Suprapubic skin (tissue), 4 donors: ENCODE measurements around the gene ANAPC5. TPM values are rescaled to one million over a fixed set of nuclear protein-coding genes. Genes with fewer than 3 reads are reported as not detected.

ENCODE experiments used
- DNase-seq, 2 donors: peaks; one replicate each; pipeline ENCODE4 v3.0.0-alpha.2; 2019; ENCODE audit warnings: low spot score in 2 of 2
- H3K27ac ChIP-seq: fragments of 200-600 bp; sonication (generic); one replicate; pipeline ENCODE4 v1.5.1; 2019
- H3K27me3 ChIP-seq: fragments of 200-600 bp; sonication (generic); one replicate; pipeline ENCODE4 v1.5.1; 2019
- H3K36me3 ChIP-seq: fragments of 200-600 bp; sonication (generic); one replicate; pipeline ENCODE4 v1.5.1; 2019
- H3K4me1 ChIP-seq: fragments of 200-600 bp; sonication (generic); one replicate; pipeline ENCODE4 v1.5.1; 2019
- H3K4me3 ChIP-seq: fragments of 200-600 bp; sonication (generic); one replicate; pipeline ENCODE4 v1.5.1; 2019; ENCODE audit warnings: mild to moderate bottlenecking
- H3K9me3 ChIP-seq: fragments of 200-600 bp; sonication (generic); one replicate; pipeline ENCODE4 v1.5.1; 2019
- EP300 ChIP-seq: sonication (generic); formaldehyde crosslinking; IDR thresholded peaks from one replicate; pipeline ENCODE4 v1.6.1; 2017; ENCODE audit warnings: antibody characterized with exemption
- POLR2A ChIP-seq, 2 donors: fragments of 450-650 bp; IDR thresholded peaks; one replicate each; pipeline ENCODE4 v1.6.1; 2017; ENCODE audit warnings: antibody characterized with exemption in 2 of 2, mild to moderate bottlenecking in 2 of 2, moderate library complexity in 2 of 2
- POLR2AphosphoS5 ChIP-seq, 3 donors: sonication (generic); formaldehyde crosslinking; IDR thresholded peaks; one replicate each; pipeline ENCODE4 v1.6.1; 2017; ENCODE audit warnings: antibody characterized with exemption in 3 of 3
- WGBS: methylation state at CpG from one replicate; pipeline ENCODE4 v1.1.5; 2018; 5-methylcytosine and 5-hydroxymethylcytosine counted together
- total RNA-seq, 4 donors: library from RNA; depleted of rRNA; stranded (reverse); fragments of >200 nt; gene quantifications; one replicate each; pipeline ENCODE4 v1.1.0, GENCODE V29; 2016
- TF ChIP-seq, protein P1 (sequence below), 2 donors: fragments of 200-600 bp in 1 of 2; fragments of 450-650 bp in 1 of 2; sonication (generic) in 1 of 2; IDR thresholded peaks; one replicate each; pipeline ENCODE4 v1.5.1; 2016 to 2019; ENCODE audit warnings: antibody characterized with exemption in 2 of 2, mild to moderate bottlenecking in 1 of 2, moderate library complexity in 1 of 2

The ANAPC5 gene
- total RNA-seq, 4 donors from 2014 or later, result 94.3 to 227 (median 120) TPM

DNA sequence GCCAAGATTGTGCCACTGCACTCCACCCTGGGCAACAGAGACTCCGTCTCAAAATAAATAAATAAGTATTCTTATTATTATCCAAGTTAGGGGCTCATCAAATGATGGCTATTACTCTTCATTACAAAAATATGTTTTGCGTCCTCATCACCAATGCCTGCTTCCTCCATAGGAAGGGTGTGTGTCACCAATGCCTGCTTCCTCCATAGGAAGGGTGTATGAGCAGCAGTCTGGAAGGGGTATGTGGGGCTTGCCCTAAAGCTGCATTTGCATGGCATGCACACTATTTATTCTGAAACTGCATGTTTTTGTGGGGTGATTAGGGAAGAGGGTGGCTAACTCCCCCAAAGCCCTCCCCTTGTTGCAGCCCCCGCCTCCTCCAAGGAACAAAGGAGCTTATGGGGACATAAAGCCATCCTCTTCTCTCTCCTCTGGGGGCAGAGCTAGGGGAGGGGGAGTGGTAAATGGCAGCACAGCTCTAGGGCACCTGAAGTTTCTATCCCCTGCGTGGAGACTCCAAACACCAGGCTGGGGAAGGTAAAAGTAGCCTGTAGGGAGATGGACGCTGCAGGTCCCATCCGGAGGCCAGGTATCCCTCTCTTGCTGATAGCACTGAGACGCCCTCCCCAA, 57.0 kb downstream of the ANAPC5 start:
- H3K27ac ChIP-seq, result no peak overlapping the region
- DNase-seq, result no peak
- no peaks in the 10 kb centered on the region for H3K27me3 ChIP-seq
- H3K36me3 ChIP-seq, result no peaks in the 10 kb centered on the region
- 40% methylated on average over 5 of the region's 7 CpGs for WGBS
- no peaks in the 10 kb centered on the region for H3K9me3 ChIP-seq
- peak overlapping the region; percentile 99 for H3K4me3 ChIP-seq
- H3K4me1 ChIP-seq, result peaks cover 30% of the 10 kb centered on the region
- TF ChIP-seq POLR2AphosphoS5 (IDR thresholded peaks at IDR 0.05) (no peak), POLR2A (IDR thresholded peaks at IDR 0.05) (no peak), EP300 (no peak)
- TF ChIP-seq, protein P1, sequence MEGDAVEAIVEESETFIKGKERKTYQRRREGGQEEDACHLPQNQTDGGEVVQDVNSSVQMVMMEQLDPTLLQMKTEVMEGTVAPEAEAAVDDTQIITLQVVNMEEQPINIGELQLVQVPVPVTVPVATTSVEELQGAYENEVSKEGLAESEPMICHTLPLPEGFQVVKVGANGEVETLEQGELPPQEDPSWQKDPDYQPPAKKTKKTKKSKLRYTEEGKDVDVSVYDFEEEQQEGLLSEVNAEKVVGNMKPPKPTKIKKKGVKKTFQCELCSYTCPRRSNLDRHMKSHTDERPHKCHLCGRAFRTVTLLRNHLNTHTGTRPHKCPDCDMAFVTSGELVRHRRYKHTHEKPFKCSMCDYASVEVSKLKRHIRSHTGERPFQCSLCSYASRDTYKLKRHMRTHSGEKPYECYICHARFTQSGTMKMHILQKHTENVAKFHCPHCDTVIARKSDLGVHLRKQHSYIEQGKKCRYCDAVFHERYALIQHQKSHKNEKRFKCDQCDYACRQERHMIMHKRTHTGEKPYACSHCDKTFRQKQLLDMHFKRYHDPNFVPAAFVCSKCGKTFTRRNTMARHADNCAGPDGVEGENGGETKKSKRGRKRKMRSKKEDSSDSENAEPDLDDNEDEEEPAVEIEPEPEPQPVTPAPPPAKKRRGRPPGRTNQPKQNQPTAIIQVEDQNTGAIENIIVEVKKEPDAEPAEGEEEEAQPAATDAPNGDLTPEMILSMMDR (IDR thresholded peaks at IDR 0.05), result no peak

DNA sequence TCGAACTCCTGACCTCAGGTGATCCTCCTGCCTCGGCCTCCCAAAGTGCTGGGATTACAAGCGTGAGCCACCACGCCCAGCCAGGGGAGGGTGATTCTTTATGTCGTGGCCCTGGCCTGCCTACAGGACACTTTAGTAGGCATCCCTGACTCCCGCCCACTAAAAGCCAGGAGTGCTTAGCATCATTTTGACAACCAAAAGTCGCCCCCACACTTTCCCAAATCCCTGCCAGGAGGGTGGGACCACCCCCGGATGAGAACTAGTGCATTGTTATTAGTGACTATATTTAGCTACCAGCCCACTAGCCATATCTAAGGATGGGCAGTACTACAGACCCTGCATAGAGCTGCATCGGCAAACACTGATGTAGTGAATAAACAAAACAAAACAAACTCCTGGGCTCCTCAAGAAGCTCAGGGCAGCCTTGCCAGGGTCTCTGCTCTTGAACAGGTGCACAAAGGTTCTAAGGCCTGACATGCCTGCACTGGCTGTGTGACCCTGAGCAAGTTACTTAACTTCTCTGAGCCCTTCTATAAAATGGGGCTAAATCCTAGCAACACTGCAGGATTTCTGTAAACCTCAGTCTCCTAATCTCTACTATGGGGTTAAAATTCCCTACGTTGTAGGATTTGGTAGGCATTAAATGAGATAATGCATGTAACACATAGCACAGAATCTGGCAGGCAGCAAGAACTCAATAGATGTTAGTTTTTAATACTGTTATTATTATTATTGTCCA, 57.9 kb downstream of the ANAPC5 start:
- H3K27ac ChIP-seq, result no peak overlapping the region
- H3K36me3 ChIP-seq, result no peaks in the 10 kb centered on the region
- peaks cover 38% of the 10 kb centered on the region for H3K4me1 ChIP-seq
- no peaks in the 10 kb centered on the region for H3K9me3 ChIP-seq
- H3K4me3 ChIP-seq, result no peak overlapping the region
- peak in 1 of 2 donors; percentile 49 for DNase-seq
- no peak for TF ChIP-seq POLR2AphosphoS5 (IDR thresholded peaks at IDR 0.05)
- TF ChIP-seq, protein P1 (IDR thresholded peaks at IDR 0.05), result no peak
- no peak for TF ChIP-seq POLR2A (IDR thresholded peaks at IDR 0.05)
- TF ChIP-seq EP300, result no peak
- no peaks in the 10 kb centered on the region for H3K27me3 ChIP-seq
- WGBS, result 85% methylated on average over 8 of the region's 10 CpGs

DNA sequence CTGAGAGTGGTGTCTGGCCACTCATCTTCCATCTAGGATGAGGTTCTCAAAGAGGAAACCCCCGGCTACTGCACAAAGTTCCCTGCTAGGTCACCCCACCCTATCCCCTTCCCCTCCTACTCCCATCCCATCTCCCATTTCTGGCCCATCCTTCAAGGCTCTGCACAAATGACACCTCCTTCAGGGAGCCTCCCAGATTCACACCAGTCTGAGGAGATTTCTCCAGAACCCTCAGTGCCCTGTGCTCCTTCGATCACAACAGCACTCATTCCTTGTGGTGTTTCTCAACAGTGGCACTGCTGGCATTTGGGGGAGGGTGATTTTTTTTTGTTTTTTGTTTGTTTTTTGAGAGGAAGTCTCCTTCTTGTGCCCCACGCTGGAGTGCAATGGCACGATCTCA, 58.6 kb downstream of the ANAPC5 start:
- Histone ChIP-seq H3K27me3 (no peaks in the 10 kb centered on the region), H3K9me3 (no peaks in the 10 kb centered on the region), H3K36me3 (no peaks in the 10 kb centered on the region), H3K4me3 (no peak overlapping the region), H3K4me1 (peaks cover 44% of the 10 kb centered on the region), H3K27ac (no peak overlapping the region)
- peak in 1 of 2 donors; percentile 15 for DNase-seq
- TF ChIP-seq POLR2A (IDR thresholded peaks at IDR 0.05) (no peak), POLR2AphosphoS5 (IDR thresholded peaks at IDR 0.05) (no peak), EP300 (no peak)
- TF ChIP-seq, protein P1 (IDR thresholded peaks at IDR 0.05), result no peak
- WGBS, result 86% methylated on average over 4 of the region's 4 CpGs

DNA sequence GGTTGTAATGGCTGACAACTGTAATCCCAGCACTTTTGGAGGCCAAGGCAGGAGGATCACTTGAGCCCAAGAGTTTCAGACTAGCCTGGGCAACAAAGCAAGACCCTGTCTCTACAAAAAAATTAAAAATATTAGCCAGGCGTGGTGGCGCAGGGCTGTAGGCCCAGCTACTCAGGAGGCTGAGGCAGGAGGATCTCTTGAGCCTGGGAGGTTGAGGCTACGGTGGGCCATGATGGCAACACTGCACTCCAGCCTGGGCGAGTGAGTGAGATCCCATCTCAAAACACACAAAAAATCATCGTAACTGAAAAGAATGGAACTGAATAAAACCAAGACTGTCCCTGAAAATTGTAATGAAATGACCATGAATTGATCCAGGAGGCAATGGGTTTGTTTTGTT, 61.8 kb downstream of the ANAPC5 start:
- Histone ChIP-seq H3K27ac (no peak overlapping the region), H3K4me1 (peaks cover 29% of the 10 kb centered on the region), H3K9me3 (no peaks in the 10 kb centered on the region), H3K27me3 (no peaks in the 10 kb centered on the region), H3K4me3 (no peak overlapping the region), H3K36me3 (no peaks in the 10 kb centered on the region)
- TF ChIP-seq POLR2AphosphoS5 (IDR thresholded peaks at IDR 0.05), result no peak
- TF ChIP-seq EP300, result no peak
- TF ChIP-seq, protein P1 (IDR thresholded peaks at IDR 0.05), result no peak
- TF ChIP-seq POLR2A (IDR thresholded peaks at IDR 0.05), result no peak
- no peak for DNase-seq
- 99% methylated on average over 5 of the region's 5 CpGs for WGBS

DNA sequence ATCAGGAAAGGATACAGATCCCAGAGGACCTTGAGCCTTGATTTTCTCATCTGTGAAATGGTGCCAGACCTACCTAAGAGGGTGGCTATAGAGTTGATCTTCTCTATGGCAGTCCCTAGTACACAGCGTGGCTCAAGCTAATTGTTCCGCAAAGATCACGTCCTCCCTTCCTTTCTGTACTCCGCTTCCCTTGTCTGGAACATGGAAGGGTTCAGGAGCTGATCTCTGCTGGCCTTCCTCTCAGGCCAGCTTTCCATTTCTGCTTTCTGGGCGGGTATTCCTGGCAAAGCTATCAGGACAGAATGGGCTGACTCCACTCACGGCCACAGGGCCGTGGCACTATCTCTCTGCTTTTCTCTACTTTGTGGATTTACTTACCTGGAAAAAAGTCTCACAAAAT, 62.2 kb downstream of the ANAPC5 start:
- H3K27ac ChIP-seq, result no peak overlapping the region
- no peaks in the 10 kb centered on the region for H3K9me3 ChIP-seq
- H3K27me3 ChIP-seq, result no peaks in the 10 kb centered on the region
- no peak for DNase-seq
- TF ChIP-seq POLR2A (IDR thresholded peaks at IDR 0.05) (no peak), POLR2AphosphoS5 (IDR thresholded peaks at IDR 0.05) (no peak), EP300 (no peak)
- TF ChIP-seq, protein P1 (IDR thresholded peaks at IDR 0.05), result no peak
- no peaks in the 10 kb centered on the region for H3K36me3 ChIP-seq
- WGBS, result 83% methylated on average over 7 of the region's 7 CpGs
- peaks cover 28% of the 10 kb centered on the region for H3K4me1 ChIP-seq
- H3K4me3 ChIP-seq, result no peak overlapping the region
